ENCODE measurements around the gene HSPE1.
"Not testable (repeated sequence)": the region's sequence is repeated elsewhere in the genome, so short reads cannot be mapped to it uniquely, and the experiment has no call there.

HSPE1 gene

GRCh38 chr2:197499594-197500502, at the start of gene HSPE1, which contains the start of gene HSPD1:
Gene HSPE1 (plus strand): TSS chr2:197500379. CDS start chr2:197500437, 58 bp downstream.
Gene HSPD1 (minus strand): TSS chr2:197499840. CDS start chr2:197498848, 992 bp downstream.
- peak within 1 kb of the TSS; percentile 86 to 97 (median 93) for H3K4me2 ChIP-seq
- H4K20me1 ChIP-seq: peaks cover 41 to 91% (median 80%) of the 10 kb centered on the region in 11 experiments; a peak in 21 of 22 replicates
- peaks cover 42 to 56% (median 49%) of the 10 kb centered on the region in 10 experiments for H3K4me1 ChIP-seq
- no peaks in the 10 kb centered on the region for H3K27me3 ChIP-seq
- no peak for TF ChIP-seq Cebpa-rat (IDR thresholded peaks at IDR 0.05)
- peak within 1 kb of the TSS; percentile 78 to 95 (median 86) for H3K27ac ChIP-seq
- peak within 1 kb of the TSS; percentile 77 to 95 (median 88) for H3K4me3 ChIP-seq
- peaks cover 60 to 84% (median 76%) of the 10 kb centered on the region in 11 experiments for H3K36me3 ChIP-seq
- H3K9me3 ChIP-seq (replicated peaks in 1 of 11): no peaks in the 10 kb centered on the region
- peak within 1 kb of the TSS; percentile 81 to 96 (median 89) for H3K9ac ChIP-seq

DNA sequence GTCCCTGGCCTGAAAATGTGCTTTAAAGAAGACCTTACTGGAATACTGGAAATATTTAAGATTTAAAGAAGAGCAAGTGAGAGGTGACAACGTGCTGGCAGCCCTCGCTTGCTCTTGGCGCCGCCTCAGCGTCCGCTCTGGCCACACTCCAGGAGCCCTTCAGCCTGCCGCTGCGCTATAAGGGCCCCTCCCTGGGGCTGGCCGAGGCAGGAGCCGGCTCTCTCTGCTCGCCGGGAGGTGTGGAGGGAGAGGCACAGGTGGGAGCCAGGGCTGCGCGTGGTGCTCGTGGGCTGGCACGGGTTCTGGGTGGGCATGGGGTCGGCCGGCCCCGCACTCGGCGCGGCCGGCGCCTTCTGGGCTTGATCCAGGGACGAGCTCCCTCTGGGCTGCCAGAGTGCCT, 49.7 kb upstream of the HSPE1 start:
- Histone ChIP-seq H3K27me3 (no peaks in the 10 kb centered on the region), H3K9ac (no peak overlapping the region), H3K9me3 (replicated peaks in 1 of 11) (peaks cover 0 to 9% (median 0%) of the 10 kb centered on the region in 11 experiments; a peak in 5 of 22 replicates), H3K4me2 (no peak overlapping the region), H3K4me3 (no peak overlapping the region), H4K20me1 (peaks cover 5 to 17% (median 15%) of the 10 kb centered on the region in 11 experiments; a peak in 21 of 22 replicates), H3K27ac (no peak overlapping the region), H3K36me3 (peaks cover 0 to 4% (median 3%) of the 10 kb centered on the region in 11 experiments; a peak in 10 of 22 replicates), H3K4me1 (peaks cover 13 to 29% (median 17%) of the 10 kb centered on the region in 10 experiments)
- no peak for TF ChIP-seq Cebpa-rat (IDR thresholded peaks at IDR 0.05)

DNA sequence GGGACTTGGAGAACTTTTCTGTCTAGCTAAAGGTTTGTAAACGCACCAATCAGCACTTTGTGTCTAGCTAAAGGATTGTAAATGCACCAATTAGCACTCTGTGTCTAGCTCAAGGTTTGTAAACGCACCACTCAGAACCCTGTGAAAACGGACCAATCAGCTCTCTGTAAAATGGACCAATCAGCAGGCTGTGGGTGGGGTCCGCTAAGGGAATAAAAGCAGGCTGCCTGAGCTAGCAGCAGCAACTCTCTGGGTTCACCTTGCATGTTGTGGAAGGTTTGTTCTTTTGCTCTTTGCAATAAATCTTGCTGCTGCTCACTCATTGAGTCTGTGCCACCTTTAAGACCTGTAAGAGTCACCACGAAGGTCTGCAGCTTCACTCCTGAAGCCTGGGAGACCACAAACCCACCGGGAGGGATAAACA, 49.2 kb upstream of the HSPE1 start:
- not testable (repeated sequence) for H3K4me3 ChIP-seq; H3K27ac ChIP-seq; H3K36me3 ChIP-seq; H3K4me2 ChIP-seq; H3K27me3 ChIP-seq; H3K9me3 ChIP-seq (replicated peaks in 1 of 11); H3K9ac ChIP-seq
- H4K20me1 ChIP-seq: peaks cover 10 to 22% (median 20%) of the 10 kb centered on the region in 11 experiments; a peak in 21 of 22 replicates
- H3K4me1 ChIP-seq: peaks cover 13 to 27% (median 18%) of the 10 kb centered on the region in 10 experiments

GRCh38 chr2:197452754-197453122, 47.4 kb upstream of the HSPE1 start:
- peaks cover 0 to 16% (median 8%) of the 10 kb centered on the region in 11 experiments; a peak in 12 of 22 replicates for H3K36me3 ChIP-seq
- H4K20me1 ChIP-seq: peaks cover 23 to 40% (median 38%) of the 10 kb centered on the region in 11 experiments; a peak in 21 of 22 replicates
- peaks cover 0 to 9% (median 0%) of the 10 kb centered on the region in 11 experiments; a peak in 5 of 22 replicates for H3K9me3 ChIP-seq (replicated peaks in 1 of 11)
- H3K4me1 ChIP-seq: peaks cover 13 to 38% (median 18%) of the 10 kb centered on the region in 10 experiments
- no peaks in the 10 kb centered on the region for H3K27me3 ChIP-seq
- peak overlapping the region; percentile 71 to 83 (median 80) for H3K4me3 ChIP-seq
- peak overlapping the region; percentile 74 to 98 (median 89) for H3K27ac ChIP-seq
- peak overlapping the region; percentile 85 to 97 (median 91) for H3K9ac ChIP-seq
- TF ChIP-seq Cebpa-rat (IDR thresholded peaks at IDR 0.05): no peak
- peak overlapping the region; percentile 71 to 94 (median 81) for H3K4me2 ChIP-seq

DNA sequence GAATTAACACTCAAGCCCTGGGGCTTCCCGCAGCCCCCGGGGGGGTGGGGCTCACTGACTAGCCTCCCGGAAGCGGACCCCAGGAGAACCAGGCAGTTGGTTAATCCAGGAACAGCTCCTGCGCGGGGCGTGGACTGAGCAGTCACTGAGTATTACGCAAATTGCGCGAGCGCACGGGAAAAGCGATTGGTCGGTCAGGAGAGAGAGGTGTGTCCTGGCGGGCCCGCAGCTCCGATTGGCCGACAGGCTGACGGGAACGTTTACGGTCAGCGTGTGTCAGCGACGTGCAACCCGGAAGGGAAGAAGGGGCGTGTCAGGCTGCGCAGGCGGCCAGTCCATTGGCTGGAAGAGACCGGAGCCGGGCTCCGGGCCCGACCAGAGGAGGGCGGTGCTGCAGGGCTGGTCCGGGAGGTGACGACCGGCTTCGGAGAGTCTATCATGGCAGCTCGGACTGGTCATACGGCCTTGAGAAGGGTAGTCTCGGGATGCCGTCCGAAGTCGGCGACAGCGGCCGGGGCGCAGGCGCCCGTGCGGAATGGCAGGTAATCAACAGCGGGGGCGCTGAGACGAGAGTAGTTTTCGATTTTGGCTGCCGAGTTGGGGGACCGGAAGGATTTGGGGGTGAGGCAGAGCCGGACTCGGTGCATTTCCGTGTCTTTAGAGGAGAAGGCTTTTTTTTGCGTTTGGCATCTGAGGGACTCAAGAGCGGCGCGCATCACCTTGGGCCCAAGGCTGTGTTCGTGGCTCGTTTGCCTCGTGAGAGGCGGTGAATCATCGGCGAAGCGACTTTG, 46.9 kb upstream of the HSPE1 start, which contains the start of gene COQ10B:
Gene COQ10B (plus strand): TSS at position 430 of the 791 bp plus-strand sequence. CDS start 9 bp downstream, at position 439.
- H3K9ac ChIP-seq: peak within 1 kb of the TSS; percentile 88 to 97 (median 93)
- H3K36me3 ChIP-seq: peaks cover 0 to 21% (median 8%) of the 10 kb centered on the region in 11 experiments; a peak in 12 of 22 replicates
- H3K4me3 ChIP-seq: peak within 1 kb of the TSS; percentile 71 to 83 (median 80)
- H3K9me3 ChIP-seq (replicated peaks in 1 of 11): peaks cover 0 to 9% (median 0%) of the 10 kb centered on the region in 11 experiments; a peak in 5 of 22 replicates
- H3K27ac ChIP-seq: peak within 1 kb of the TSS; percentile 86 to 98 (median 94)
- peak within 1 kb of the TSS; percentile 71 to 95 (median 83) for H3K4me2 ChIP-seq
- peaks cover 28 to 45% (median 44%) of the 10 kb centered on the region in 11 experiments; a peak in 21 of 22 replicates for H4K20me1 ChIP-seq
- no peaks in the 10 kb centered on the region for H3K27me3 ChIP-seq
- TF ChIP-seq Cebpa-rat (IDR thresholded peaks at IDR 0.05): peak; percentile 19 to 90 (median 80); a peak in 16 of 22 replicates
- peaks cover 13 to 43% (median 18%) of the 10 kb centered on the region in 10 experiments for H3K4me1 ChIP-seq

GRCh38 chr2:197453914-197454398, 46.2 kb upstream of the HSPE1 start:
- no peaks in the 10 kb centered on the region for H3K27me3 ChIP-seq
- peak overlapping the region; percentile 88 to 97 (median 93) for H3K9ac ChIP-seq
- H3K9me3 ChIP-seq (replicated peaks in 1 of 11): peaks cover 0 to 9% (median 0%) of the 10 kb centered on the region in 11 experiments; a peak in 5 of 22 replicates
- peak overlapping the region; percentile 71 to 83 (median 80) for H3K4me3 ChIP-seq
- H3K4me2 ChIP-seq: peak overlapping the region; percentile 60 to 95 (median 81)
- H3K4me1 ChIP-seq: peaks cover 13 to 45% (median 18%) of the 10 kb centered on the region in 10 experiments
- H3K36me3 ChIP-seq: peaks cover 0 to 28% (median 11%) of the 10 kb centered on the region in 11 experiments; a peak in 15 of 22 replicates
- peak overlapping the region; percentile 86 to 98 (median 94) for H3K27ac ChIP-seq
- TF ChIP-seq Cebpa-rat (IDR thresholded peaks at IDR 0.05): no peak
- peaks cover 35 to 52% (median 50%) of the 10 kb centered on the region in 11 experiments; a peak in 21 of 22 replicates for H4K20me1 ChIP-seq

DNA sequence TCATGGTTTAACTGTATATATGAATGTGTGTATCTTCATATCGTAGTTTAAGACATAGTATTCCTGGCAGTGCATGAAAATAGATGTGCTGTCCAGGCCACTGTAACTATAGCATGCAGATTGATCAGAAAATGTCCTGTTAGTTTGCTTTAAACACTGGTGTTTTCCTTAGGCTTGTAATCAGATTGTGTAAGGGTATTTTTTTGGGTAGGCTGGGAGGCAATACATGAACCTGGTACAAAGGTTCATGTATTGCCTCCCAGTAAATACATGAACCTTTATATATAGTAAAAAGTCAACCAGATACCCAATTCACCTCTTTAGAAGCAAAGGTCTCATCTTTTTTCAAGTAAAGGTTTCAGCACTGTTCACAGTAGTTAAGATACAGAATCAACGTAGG, 45.3 kb upstream of the HSPE1 start:
- Histone ChIP-seq H3K27me3 (no peaks in the 10 kb centered on the region), H4K20me1 (peaks cover 43 to 62% (median 60%) of the 10 kb centered on the region in 11 experiments; a peak in 21 of 22 replicates), H3K36me3 (peaks cover 9 to 37% (median 21%) of the 10 kb centered on the region in 11 experiments; a peak in 21 of 22 replicates), H3K27ac (peak overlapping the region in 2 of 11 experiments; percentile 98; a peak in 4 of 22 replicates), H3K9me3 (replicated peaks in 1 of 11) (peaks cover 0 to 9% (median 0%) of the 10 kb centered on the region in 11 experiments; a peak in 5 of 22 replicates), H3K4me2 (peak overlapping the region; percentile 60 to 95 (median 81)), H3K4me3 (peak overlapping the region; percentile 71 to 83 (median 80); a peak in 17 of 20 replicates), H3K4me1 (peaks cover 13 to 45% (median 18%) of the 10 kb centered on the region in 10 experiments), H3K9ac (peak overlapping the region; percentile 88 to 97 (median 93); a peak in 20 of 22 replicates)
- no peak for TF ChIP-seq Cebpa-rat (IDR thresholded peaks at IDR 0.05)

Data from BLaER1 treated with 17β-estradiol and CSF1 and Interleukin-3, amounts not matched to agents 10 nM and 100 nM (cell line).